ENCODE results near the gene TTLL10. TPM values are rescaled to one million over a fixed set of nuclear protein-coding genes. Genes with fewer than 3 reads are reported as not detected.

Gene TTLL10
- total RNA-seq, 1 donor from 2014 or later, result 0.71 TPM

DNA sequence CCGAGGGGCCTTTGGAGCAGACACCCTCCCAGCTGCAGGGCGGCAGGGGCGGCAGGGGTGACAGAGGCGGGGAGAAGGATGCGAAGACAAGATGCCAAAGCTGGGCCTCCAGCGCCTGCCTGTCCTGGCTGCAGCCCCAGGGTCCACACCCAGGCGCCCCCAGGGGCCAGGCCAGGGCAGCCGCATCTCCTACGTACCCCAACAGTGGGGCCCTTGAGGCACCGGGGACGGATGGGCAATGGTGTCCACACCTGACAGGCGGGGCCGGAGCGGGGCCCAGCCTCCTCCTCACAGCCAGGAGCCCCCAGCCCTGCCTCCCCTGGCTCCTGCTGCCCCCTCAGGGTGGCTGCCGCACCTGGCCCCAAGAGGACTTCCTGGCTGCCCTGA lies 65.5 kb downstream of the TTLL10 start:
- ATAC-seq, result no peak
- DNase-seq (ENCODE audit: low spot score), result no peak
- intact Hi-C loops (cut with DNase I), result no loop called here

DNA sequence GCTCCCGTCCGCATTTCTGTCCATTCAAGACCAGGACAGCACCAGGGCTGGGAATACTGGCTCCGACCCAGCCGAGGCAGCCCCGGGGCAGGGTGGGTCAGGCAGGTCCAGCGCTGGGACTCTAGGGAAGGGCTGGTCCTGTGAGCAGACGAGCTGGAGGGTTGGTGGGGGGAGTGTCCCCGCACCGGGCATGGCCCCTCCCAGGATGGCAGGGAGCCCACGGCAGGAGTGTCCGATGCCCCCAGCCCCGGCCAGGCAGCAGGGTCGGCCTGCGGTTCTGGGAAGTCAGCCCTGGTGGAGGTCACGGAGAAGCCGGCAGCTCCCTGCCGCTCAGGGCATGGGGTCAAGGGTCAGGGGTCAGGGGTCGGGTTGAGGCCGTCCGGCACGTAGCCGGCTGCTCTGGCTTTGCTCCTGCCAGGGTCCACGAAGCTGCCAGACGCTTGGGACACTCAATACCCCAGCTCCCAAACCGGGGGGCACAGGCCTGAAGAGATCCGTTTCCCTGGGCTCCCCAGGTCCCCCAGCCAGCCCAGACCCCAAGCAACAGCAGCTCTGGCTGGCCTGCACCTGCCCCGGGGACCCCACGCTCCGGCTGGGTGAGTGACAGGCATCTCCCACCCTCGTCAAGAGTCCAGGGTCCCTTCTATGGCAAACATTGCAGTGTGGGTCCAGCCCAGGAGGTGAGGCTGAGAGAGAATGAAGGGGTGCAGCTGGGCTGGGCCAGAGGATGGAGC lies 66.1 kb downstream of the TTLL10 start:
- DNase-seq (ENCODE audit: low spot score), result no peak
- ATAC-seq, result no peak
- intact Hi-C loops (cut with DNase I), result no loop called here

DNA sequence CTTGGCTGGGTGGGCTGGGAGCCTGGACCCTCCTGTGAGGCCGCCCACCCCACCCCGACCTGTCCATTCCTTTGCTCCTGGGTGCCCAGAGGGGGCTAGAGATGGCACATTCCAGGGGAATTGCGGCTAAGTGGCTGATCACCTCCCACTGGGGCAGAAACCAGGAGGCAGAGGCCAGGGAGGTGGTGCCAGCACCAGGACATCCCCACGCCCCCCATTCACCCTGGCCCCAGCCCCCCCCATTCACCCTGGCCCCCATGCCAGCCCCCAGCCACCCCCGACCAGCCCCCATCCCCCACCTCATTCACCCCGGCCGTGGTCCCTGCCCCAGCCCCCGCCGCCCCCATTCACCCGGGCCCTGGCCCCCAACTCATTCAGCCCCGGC lies 66.7 kb downstream of the TTLL10 start:
- intact Hi-C loops (cut with DNase I), result no loop called here
- no peak for DNase-seq (ENCODE audit: low spot score)
- no peak for ATAC-seq

DNA sequence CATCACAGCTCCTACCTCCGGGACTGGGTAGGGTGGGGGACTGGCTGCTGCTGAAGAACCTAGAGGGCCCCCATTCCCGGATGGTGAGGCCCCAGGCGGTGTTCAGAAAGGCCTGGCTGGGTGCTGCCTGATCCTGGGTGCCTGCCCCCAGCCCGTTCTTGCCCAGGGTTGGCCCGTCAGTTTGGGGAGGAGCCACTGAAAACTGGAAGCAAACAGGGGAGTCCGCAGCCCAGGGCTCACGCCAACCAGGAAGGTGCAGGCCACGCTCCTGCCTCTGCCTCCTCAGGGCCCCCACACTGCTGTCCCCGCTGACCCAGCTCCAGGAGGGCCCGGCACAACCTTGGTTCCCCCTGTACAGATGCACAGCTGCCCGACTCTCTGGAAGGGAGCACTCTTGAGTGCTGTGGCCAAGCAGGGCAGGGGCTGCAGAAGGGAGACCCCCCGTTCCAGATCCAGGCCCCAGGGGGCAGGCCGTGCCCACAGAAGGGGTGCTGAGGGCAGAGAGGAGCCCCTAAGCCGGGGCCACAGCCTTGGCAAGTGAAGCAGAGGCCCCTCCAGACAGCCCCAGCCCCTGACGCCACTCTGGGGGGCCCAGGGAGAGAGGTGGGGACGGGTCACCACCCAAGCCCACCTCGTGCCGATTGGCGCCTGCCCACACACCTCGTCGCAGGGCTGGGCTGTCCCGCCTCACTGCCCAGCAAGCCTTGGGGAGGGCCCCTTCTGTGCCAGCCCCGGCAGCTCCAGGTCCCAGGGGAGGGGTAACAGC lies 67.3 kb downstream of the TTLL10 start:
- DNase-seq (ENCODE audit: low spot score) (no peak), ATAC-seq (no peak)
- intact Hi-C loops (cut with DNase I), result no loop called here

DNA sequence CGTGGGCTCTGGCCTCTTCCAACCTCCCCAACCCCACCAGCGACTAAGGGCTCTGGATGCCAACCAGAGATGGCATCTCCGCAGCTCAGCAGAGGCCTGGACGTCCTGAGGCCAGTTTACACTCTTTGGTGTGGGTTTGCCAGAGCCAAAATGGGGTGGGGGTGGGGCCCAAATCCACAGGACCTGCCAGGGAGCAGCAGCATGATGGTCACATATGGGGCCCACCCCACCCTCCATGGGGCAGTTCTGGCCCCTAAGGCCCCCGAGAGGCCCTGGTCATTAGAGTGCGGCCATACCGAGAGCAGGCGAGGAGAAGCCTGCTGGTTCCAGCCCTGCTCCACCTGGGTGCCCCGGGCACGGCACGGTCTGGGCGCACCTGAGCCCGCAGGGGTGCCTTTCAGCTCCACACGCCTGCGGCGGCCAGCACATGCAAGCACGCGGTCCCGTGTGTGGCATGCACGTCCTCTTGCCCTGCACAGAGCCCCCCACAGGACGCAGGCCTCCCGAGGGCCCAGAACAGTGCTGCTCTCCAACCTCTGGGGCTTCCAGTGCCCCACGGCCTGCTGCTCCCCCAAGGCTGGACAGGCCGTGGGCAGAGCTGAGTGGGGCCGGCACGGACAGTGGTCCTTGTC lies 68.0 kb downstream of the TTLL10 start:
- ATAC-seq (no peak), DNase-seq (ENCODE audit: low spot score) (no peak)
- intact Hi-C loops (cut with DNase I), result no loop called here

DNA sequence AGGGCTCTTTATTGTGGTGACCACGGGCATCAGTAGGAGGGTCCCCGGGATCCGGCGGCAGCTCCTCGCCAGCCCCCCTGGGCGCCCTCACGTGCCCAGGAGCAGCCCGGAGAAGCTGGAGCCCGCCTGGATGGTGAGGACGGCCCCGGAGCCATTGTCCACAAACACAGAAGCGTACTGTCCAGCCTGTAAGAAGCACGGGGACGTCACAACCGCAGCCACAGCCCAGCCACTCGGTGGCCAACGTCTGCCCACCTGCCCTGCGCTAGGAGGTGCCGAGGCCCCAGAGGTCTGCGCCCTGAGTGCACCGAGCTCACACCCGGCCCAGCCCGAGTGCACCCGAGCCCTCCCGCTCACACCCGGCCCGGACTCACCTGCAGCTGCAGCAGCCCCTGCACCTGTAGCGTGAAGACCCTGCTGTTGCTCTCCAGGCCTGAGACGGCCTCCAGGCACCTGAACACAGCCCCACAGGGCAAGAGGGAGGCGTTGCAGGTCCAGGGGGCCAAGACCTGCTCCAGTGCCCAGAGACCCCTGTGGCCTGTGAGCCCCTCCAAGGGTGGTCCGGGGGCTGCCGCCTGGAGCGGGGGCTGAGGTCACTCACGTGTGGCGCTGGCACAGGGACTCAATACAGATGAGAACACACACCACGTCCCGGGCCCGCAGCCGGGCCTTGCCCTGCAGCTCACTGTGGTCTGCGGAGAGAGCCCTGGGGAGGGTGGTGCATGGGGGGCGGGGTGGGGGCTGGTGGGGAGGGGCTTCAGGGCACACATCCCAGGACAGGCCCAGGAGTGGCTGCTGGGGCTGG lies 69.0 kb downstream of the TTLL10 start:
- intact Hi-C loops (cut with DNase I), result no loop called here
- no peak for ATAC-seq

DNA sequence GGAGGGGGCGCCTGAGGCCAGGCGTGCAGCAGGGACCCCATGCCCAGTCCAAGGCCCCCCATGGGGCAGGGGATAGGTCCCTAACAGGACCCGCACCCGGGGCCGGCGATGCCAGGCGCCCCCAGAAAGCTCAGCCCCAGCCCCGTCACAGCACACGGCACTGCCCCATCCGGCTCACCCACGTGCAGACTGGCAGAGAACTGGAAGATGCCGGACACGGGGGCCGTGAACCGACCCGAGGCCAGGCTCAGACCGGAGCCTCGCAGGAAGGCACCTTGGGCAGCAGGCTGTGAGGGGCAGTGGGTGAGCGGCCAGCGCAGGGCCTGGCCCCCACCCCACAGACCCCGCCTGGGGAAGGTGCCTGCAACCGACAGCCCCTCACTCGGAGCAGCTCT lies 69.6 kb downstream of the TTLL10 start:
- ATAC-seq (no peak), DNase-seq (ENCODE audit: low spot score) (no peak)
- intact Hi-C loops (cut with DNase I), result no loop called here

More for the DNA sequence above, 69.0 kb downstream of the TTLL10 start:
- DNase-seq (ENCODE audit: low spot score), result no peak

DNA sequence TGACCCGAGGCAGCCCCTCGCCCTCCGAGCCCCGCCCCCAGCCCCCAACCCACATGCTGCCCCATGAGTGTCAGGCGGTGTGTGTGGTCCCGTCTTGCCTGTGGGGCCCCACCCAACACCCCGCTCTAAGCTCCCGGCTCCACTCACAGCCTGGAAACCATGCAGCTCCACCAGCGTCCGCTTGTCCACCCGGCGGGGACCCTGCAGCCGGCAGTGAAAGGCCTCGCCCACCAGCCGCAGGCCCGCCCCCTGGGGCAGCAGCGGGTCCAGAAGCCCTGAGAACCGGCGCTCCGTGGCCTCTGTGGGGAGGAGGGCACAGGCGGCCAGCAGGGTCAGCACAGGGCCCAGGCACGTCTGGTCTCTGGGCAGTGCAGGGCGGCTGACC lies 70.1 kb downstream of the TTLL10 start:
- intact Hi-C loops (cut with DNase I), result no loop called here
- ATAC-seq (no peak), DNase-seq (ENCODE audit: low spot score) (no peak)

DNA sequence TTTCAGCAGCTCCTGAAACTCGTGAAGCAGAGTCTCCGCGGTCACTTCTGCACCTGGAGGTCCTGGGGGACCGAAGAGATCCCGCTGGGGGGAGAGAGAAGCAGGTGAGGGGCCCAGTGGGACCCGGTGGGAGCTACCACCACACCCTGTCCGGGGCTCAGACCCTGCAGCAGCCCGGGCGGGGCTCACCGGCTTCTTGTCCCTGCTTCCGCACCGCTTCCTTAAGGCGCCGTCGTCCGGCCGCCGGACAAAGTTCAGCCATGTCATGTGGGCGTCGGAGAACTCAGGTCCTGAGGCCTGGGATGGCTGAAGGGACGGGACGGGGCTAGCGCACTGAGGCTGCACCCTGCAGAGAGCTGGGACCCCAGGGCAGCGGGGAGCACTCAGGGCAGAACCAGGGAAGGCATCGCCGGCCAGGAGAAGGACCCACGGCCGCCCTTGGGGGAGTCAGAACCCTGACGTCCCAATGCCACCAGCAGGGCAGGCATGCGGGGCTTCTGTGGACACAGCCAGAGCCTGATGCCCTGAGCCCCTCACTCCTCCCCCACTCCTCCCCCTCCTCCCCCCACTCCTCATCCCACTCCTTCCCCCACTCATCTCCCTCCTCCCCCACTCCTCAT lies 70.6 kb downstream of the TTLL10 start:
- DNase-seq (ENCODE audit: low spot score) (no peak), ATAC-seq (peak; percentile 15)
- intact Hi-C loops (cut with DNase I), result no loop called here

DNA sequence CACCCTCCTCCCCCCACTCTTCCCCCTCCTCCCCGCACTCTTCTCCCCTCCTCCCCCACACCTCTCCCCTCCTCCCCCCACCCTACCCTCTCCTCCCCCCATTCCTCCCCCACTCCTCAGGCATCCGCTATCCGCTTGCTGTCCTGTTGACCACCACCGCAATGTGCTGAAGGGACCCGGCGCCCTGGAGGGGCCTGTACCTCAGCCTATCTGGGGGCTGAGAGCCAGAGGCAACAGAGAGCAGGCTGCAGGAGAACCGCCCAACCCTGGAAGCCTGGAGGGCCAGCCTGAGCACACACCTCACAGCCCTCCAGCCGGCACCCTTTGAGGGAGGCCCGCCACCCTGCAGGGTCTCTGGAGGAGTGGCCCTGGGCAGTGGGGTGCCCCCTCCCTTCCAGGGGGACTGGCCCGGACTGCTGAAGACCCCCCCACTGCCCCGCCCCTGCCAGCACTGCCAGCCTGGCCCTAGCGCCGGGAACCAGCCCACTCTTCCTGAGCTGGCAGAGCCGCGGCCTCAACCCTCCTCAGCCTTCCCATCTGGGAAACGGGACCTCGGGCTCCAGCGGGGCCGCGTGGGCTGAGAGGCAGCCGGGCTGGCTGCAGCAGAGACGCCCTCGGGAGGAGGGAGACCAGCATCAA lies 71.6 kb downstream of the TTLL10 start:
- ATAC-seq, result no peak
- no peak for DNase-seq (ENCODE audit: low spot score)
- intact Hi-C loops (cut with DNase I), result no loop called here

DNA sequence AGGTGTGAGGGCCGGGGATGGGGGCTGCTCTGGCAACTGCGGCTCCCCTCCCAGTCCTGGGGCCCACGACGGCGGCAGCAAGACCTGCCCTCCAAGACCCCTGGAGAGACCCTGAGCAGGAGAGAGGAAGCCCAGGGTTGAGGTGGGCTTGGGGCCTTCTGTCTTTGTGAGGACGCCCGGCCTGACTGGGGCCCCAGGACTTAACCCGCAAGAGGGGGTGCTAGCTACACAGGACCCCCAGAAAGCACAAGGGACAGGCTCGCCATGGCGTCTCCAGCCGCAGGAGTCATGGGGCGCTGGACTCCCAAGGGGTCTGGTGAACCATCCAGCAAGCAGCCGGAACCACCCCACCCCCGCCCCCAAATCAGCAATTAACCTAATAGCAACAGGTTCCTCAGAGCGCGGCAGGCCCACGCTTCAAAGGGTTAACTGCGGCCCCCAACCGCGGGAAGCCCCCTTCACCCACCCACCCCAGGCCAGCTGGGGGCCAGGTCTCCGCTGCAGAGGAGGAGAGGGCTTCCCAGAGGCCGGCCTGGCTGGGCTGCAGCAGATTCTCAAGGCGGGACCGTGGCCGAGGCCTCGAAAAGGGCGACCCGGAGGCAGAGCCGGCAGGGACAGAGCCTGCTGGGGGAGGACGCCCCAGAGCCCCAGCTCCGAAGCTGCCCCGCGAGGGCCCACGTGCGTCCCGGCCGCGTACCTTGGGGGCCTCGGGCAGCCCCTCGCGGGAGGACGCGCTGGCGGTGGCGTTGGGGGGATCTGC lies 72.3 kb downstream of the TTLL10 start:
- intact Hi-C loops (cut with DNase I), result loop anchor here (1.0 kb wide), 1 partner anchor 125 kb away; no protein-coding TSS in a partner anchor
- no peak for ATAC-seq
- no peak for DNase-seq (ENCODE audit: low spot score)

DNA sequence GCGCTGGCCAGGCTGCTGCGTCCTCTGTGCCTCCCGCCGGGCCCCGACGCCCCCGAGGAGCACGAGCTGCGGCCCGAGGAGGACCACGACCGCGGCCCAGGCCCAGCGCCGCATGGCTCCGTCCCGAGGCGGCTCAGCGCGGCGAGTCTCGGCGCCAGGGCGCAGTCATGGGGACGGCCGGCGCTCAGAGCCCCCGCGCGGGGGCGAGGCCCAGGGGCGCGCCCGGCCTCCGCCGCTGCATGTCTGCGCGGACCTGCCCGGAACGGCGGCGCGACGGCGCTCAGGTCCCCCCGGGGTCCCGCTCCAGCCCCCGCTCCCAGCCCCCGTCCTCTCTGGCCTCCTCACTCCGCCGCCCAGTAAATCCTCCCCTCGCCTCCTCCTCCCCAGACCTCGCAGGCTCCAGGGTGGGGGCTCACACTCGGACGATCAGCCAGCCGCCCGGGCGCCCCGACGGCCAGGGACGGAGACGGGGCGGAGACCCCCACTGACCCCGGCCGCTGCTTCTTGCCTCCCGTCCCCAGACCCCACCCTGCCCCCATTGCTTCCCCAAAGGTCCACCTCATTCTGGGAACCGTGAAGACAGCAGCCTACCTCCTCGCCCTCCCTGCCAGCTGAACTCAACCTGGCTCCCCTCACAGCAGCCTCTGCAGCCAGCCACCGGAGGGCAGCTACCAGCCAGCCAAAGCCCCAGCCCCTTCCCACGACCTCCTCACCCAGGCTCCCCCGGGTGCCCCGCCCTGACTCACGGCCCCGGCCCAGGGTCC lies 73.1 kb downstream of the TTLL10 start, which contains the start of gene C1QTNF12:
Gene C1QTNF12, minus strand, starts transcription at position 146 of the 764 bp plus-strand sequence. Its CDS starts 32 bp downstream, at position 114.
- ATAC-seq (no peak), DNase-seq (ENCODE audit: low spot score) (no peak)
- intact Hi-C loops (cut with DNase I), result loop anchor here (1.0 kb wide), 1 partner anchor 125 kb away; no protein-coding TSS in a partner anchor

DNA sequence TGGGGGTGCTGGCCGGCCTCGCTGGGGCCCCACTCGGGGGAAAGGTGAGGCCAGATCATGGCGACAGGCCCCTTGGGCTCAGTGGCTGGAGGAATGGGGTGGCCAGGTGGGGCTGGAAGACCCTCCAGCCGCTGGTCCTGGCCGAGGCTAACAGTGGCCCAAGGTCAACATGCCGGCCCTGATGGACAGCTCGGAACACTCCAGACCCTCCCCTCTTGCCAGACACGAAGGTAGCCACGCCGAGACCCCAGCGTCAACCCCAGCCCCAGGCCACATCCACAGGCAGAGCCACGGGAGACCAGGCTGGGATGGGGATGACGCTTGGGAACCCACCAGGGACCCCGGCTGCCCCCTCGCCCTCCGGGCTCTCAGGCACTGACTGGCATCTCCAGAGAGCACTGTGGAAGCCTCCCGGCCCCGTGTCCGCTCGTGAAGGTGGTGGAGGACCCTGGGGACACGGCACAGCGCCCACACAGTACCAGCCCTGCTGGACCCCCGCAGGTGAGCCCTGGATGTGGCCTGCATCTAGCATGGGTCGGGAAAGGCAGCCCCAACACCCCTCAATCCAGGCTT lies 73.7 kb downstream of the TTLL10 start:
- intact Hi-C loops (cut with DNase I), result no loop called here
- ATAC-seq (no peak), DNase-seq (ENCODE audit: low spot score) (no peak)

Measured in sciatic nerve (tissue), 2 donors.